OCI-LY7 (cell line): ENCODE data around the gene WDR64.
"Not testable (repeated sequence)": the region's sequence is repeated elsewhere in the genome, so short reads cannot be mapped to it uniquely, and the experiment has no call there.

Source experiments
- CTCF ChIP-seq: fragments of 200-600 bp; sonication (generic); conservative IDR thresholded peaks from 2 replicates; pipeline ENCODE4 v1.5.1; 2014; ENCODE audit warnings: mild to moderate bottlenecking, antibody characterized with exemption, low read length, moderate library complexity, mixed read lengths
- EZH2phosphoT487 ChIP-seq: fragments of 200-600 bp; sonication (generic); IDR thresholded peaks from 2 replicates; pipeline ENCODE4 v1.6.1; 2018; ENCODE audit warnings: low read depth, borderline replicate concordance, mild to moderate bottlenecking, mixed run types, antibody characterized with exemption, low read length, moderate library complexity, mixed read lengths

- TF ChIP-seq CTCF, EZH2phosphoT487: not testable (repeated sequence)
These were observed 174.5 kb downstream of the WDR64 start for GRCh38 chr1:241826613-241827012.
